Measurements from ENCODE around the gene TRPC6. TPM values are rescaled to one million over a fixed set of nuclear protein-coding genes. Genes with fewer than 3 reads are reported as not detected.
A peak's percentile ranks its signal among the peaks of the same experiment; 100 is the strongest.

TRPC6 gene
- total RNA-seq, result under 1 TPM; 0.56 to 0.86 TPM
- long read RNA-seq, result 0 reads

GRCh38 chr11:101583251-101584128 is at the start of gene TRPC6:
Gene TRPC6 (minus strand): TSS chr11:101584007. CDS start chr11:101583503, 504 bp downstream.
- ATAC-seq, result peak; percentile 55 to 57
- DNase-seq, result peak; percentile 21
- intact Hi-C loops (cut with DNase I), result no loop called here

DNA sequence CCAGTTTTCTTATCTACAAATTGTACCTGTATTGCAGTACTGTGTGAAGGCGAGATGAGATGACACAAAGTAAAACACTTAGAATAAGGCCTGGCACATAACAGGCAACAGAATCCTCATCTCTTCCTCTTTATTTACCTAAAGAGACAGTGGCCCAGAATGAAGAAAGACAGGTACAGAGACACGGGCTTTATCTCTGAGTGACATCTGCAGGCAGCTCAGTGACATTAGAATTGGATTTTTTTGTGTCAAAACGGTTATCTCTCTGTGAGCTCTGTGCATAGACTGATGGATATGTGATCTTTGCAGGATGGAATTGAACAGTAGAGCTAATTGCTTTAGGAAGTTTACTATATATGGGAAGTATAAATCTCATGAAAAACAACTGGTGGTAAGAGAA is 36.2 kb upstream of the TRPC6 start:
- intact Hi-C loops (cut with DNase I), result no loop called here
- DNase-seq, result no peak
- ATAC-seq, result no peak

GRCh38 chr11:101618709-101619108 is 34.9 kb upstream of the TRPC6 start:
- intact Hi-C loops (cut with DNase I), result no loop called here
- DNase-seq, result no peak
- no peak for ATAC-seq

- DNase-seq (no peak), ATAC-seq (no peak)
- intact Hi-C loops (cut with DNase I), result no loop called here
Measured at GRCh38 chr11:101617735-101618332, 34.0 kb upstream of the TRPC6 start.

DNA sequence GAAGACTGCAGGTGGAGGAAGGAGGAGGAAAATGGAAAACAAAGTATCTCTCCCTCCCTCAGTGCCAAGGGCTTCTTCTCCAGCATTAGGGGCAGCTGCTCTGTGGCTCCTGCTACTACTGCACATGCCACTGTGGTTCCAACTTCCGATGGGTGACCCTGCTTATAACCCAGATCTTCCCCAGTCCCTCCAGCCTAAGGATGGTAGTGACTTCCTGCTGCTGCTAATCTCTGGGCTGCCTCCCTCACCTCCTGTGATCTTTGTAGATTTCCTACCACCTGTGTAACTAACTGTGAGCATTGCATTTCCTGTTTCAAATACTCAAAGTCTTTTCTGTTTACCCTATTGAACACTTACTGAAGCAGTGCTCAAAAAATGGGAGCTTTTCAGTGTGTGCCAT is 28.7 kb upstream of the TRPC6 start:
- intact Hi-C loops (cut with DNase I), result no loop called here
- DNase-seq (no peak), ATAC-seq (no peak)

DNA sequence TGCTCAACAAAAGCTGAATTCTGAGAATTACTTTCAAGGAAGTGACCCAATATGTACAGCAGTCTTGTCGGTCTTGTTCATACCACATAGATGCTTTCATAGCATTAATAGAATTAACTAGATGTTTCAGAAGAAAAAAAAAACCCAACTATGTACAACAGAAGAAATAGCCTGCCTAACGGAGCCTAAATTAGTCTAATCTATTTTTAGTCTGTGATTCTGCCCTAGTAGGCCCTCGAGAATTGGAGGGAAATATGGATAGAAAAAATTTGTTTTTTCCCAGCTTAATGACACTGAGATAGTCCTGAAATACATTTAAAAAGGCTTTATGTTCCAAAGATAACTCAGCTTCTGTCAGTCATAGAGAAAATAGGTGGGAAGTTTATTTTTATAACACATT is 17.1 kb upstream of the TRPC6 start:
- intact Hi-C loops (cut with DNase I), result no loop called here
- ATAC-seq (no peak), DNase-seq (no peak)

DNA sequence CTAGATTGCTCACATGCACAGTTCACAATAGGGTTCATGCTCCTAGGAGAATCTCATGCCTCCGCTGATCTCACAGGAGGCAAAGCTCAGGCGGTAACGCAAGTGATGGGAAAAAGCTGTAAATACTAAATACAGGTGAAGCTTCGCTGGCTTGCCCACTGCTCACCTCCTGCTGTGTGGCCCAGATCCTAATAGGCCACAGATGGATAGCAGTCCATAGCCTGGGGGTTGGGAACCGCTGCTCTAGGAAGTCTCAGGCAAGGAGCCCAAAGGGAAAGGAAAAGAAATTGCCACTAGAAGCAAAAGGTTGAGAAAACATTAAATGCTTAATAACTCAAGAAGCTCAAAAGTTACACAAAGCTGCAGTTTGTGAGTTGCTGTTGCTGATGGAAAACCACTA is 3.2 kb upstream of the TRPC6 start:
- intact Hi-C loops (cut with DNase I), result no loop called here
- ATAC-seq, result no peak
- DNase-seq, result no peak

DNA sequence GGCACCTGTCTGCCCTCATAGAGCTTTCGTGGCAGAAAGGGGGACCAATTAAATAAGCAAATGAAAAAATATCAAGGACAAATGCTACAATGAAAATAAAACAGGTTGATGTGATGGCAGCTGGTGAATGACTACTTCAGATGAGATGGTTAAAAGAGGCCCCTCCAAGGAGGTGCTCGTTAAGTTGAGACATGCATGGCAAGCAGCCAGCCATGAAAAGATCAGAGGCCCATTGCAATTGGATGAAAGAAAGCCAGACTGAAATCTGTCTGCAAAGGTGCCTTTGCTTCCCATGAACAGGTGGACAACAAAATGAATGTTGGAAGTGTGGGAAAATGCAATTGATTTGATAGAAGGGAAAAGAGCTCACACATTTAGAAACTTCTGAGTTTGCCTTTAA is 848 bp upstream of the TRPC6 start:
- intact Hi-C loops (cut with DNase I), result no loop called here
- DNase-seq (no peak), ATAC-seq (no peak)

DNA sequence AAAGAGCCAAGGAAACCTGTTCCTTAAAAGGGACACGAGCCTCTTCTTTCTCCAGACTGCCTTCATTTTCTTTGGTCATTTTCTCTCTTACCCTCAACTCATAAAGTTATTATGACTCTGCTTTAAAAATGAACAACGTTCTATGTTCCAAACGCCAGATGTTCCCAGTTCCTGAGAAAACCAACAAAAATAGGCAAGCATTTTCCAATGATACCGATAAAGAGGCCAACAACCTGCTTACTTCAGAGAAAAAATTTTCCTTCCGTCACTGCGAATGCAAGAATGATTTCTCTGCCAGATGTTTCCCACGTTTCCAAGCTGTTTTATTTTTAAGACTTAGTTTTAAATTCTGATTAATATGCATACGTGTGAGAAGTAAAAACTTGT is 315 bp upstream of the TRPC6 start:
- ATAC-seq, result no peak
- intact Hi-C loops (cut with DNase I), result no loop called here
- no peak for DNase-seq

- no peak for ATAC-seq
- no peak for DNase-seq
- intact Hi-C loops (cut with DNase I), result no loop called here
Measured at GRCh38 chr11:101582989-101583250, 887 bp downstream of the TRPC6 start.

- DNase-seq (no peak), ATAC-seq (peak in 1 of 2 donors; percentile 47)
- intact Hi-C loops (cut with DNase I), result no loop called here
Measured at GRCh38 chr11:101582236-101582988, 1.4 kb downstream of the TRPC6 start.

DNA sequence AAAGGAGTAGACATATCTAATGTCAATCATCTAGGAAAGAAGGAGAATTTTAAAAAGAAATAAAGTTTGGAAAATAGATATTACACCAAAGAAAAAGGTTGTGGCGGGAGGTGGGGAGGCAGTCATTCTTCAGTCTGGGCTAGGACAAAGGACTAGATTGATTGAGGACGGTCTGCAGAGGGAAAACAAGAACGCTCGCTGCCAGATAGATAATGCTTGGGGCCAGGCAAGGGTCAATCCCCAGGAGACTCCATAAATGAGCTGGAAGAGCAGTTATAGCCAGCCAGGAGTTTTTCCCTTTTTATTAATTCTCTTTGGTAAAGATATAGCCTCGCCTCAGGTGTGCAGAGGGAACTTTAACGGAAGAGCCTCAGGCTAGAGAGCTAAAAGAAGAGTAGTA is 6.3 kb downstream of the TRPC6 start:
- no peak for ATAC-seq
- intact Hi-C loops (cut with DNase I), result no loop called here
- no peak for DNase-seq

GRCh38 chr11:101576456-101576855 is 7.4 kb downstream of the TRPC6 start:
- DNase-seq (no peak), ATAC-seq (no peak)
- intact Hi-C loops (cut with DNase I), result no loop called here

- intact Hi-C loops (cut with DNase I), result no loop called here
- ATAC-seq (no peak), DNase-seq (no peak)
Measured at GRCh38 chr11:101574886-101575285, 8.9 kb downstream of the TRPC6 start.

- intact Hi-C loops (cut with DNase I), result no loop called here
- DNase-seq, result no peak
- no peak for ATAC-seq
Measured at GRCh38 chr11:101567071-101567470, 16.7 kb downstream of the TRPC6 start.

DNA sequence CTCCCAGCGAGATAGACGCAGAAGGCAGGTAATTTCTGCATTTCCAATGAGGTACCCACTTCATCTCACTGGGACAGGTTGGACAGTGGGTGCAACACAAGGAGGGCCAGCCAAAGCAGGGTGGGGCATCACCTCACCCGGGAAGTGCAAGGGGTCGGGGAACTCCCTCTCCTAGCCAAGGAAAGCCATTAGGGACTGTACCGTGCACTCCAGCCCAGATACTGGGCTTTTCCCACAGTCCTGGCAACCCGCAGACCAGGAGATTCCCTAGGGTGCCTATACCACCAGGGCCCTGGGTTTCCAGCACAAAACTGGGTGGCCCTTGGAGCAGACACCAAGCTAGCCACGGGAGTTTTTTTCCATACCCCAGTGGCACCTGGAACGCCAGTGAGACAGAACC is 17.2 kb downstream of the TRPC6 start:
- DNase-seq (no peak), ATAC-seq (no peak)
- intact Hi-C loops (cut with DNase I), result no loop called here

- intact Hi-C loops (cut with DNase I), result no loop called here
- DNase-seq (no peak), ATAC-seq (no peak)
Measured at GRCh38 chr11:101563166-101563565, 20.6 kb downstream of the TRPC6 start.

GRCh38 chr11:101555366-101555765 is 28.4 kb downstream of the TRPC6 start:
- DNase-seq (no peak), ATAC-seq (no peak)
- intact Hi-C loops (cut with DNase I), result no loop called here

DNA sequence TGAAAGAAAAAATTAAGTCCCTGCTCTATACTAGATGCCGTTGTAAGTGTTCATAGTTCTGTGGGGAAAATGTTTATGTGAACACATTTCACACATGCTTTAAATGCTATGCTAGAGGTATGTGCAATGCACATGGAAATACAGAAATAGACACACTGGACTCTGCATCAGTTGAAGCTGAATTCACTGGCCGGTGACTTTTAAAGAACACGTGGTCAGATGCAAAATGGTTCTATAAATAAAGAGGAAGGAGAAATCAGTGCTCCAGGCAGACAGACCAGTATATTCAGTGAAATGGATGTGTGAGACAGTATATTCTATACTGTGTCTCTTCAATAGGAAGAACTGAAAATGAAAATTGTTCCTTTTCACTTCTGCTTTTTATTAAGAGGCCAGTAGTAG is 29.9 kb downstream of the TRPC6 start:
- intact Hi-C loops (cut with DNase I), result no loop called here
- ATAC-seq, result no peak
- DNase-seq, result no peak

- DNase-seq, result no peak
- intact Hi-C loops (cut with DNase I), result no loop called here
- no peak for ATAC-seq
Measured at GRCh38 chr11:101552888-101553287, 30.9 kb downstream of the TRPC6 start.

- DNase-seq (no peak), ATAC-seq (no peak)
- intact Hi-C loops (cut with DNase I), result no loop called here
Measured at GRCh38 chr11:101528541-101528940, 55.3 kb downstream of the TRPC6 start.
